Measurements from ENCODE around the gene ASH1L. TPM values are rescaled to one million over a fixed set of nuclear protein-coding genes. Genes with fewer than 3 reads are reported as not detected.

Gene ASH1L
- total RNA-seq, 1 experiment from 2014 or later: 30.5 TPM

GRCh38 chr1:155316922-155317321 lies 245.7 kb downstream of the ASH1L start:
- DNase-seq (ENCODE audit: low read depth, low spot score) (no peak), ATAC-seq (no peak)
- Histone ChIP-seq H4K20me1 (ENCODE audit: insufficient read depth) (no peaks in the 10 kb centered on the region), H3K4me1 (ENCODE audit: control insufficient read depth in 1 of 2, insufficient read depth in 2 of 2, low read length in 2 of 2) (peaks cover under 1% of the 10 kb centered on the region in 2 experiments; a peak in 2 of 4 replicates), H3K36me3 (ENCODE audit: control insufficient read depth in 1 of 2, insufficient read depth in 2 of 2, low read length in 2 of 2) (peaks cover 24 to 35% of the 10 kb centered on the region in 2 experiments; a peak in 3 of 4 replicates), H3K27me3 (ENCODE audit: insufficient read depth, low read length) (no peaks in the 10 kb centered on the region), H2AFZ (ENCODE audit: low read depth, low read length, poor library complexity, severe bottlenecking) (no peak overlapping the region), H3K4me3 (replicated peaks in 1 of 2; ENCODE audit: low read depth in 1 of 2, low read length in 2 of 2) (no peak overlapping the region), H3K4me2 (ENCODE audit: low read length) (no peak overlapping the region), H3K27ac (ENCODE audit: low read depth, low read length) (no peak overlapping the region), H3K9ac (ENCODE audit: low read length) (no peak overlapping the region), H3K9me3 (ENCODE audit: control insufficient read depth in 1 of 2, insufficient read depth in 1 of 2, low read depth in 1 of 2, low read length in 2 of 2) (no peaks in the 10 kb centered on the region), H3K9me2 (ENCODE audit: insufficient read depth) (no peaks in the 10 kb centered on the region), H3K79me2 (ENCODE audit: insufficient read depth, low read length) (peaks cover 17% of the 10 kb centered on the region)
- ChIA-PET CTCF (no interaction called here), POLR2A (interaction anchor here (1.0 kb wide), 1 partner anchor 9 kb away, joined by 3 read pairs; no protein-coding TSS in a partner anchor), RAD21 (ENCODE audit: low non-redundant PET in 1 of 2, low total read pairs in 2 of 2, uncharacterized antibody in 2 of 2, unreplicated experiment in 2 of 2) (no interaction called here)
- TF ChIP-seq POLR2AphosphoS5 (IDR thresholded peaks at IDR 0.05; ENCODE audit: low read depth, low read length) (no peak), TCF7L2 (IDR thresholded peaks at IDR 0.05; ENCODE audit: borderline replicate concordance, extremely low read depth, insufficient read depth, insufficient read length) (no peak), CTCF (IDR thresholded peaks at IDR 0.05 in 2 of 3, conservative IDR thresholded peaks at IDR 0.05 in 1 of 3; ENCODE audit: borderline replicate concordance in 1 of 3, insufficient read depth in 1 of 3, low read depth in 2 of 3, low read length in 2 of 3) (no peak), ZBTB33 (IDR thresholded peaks at IDR 0.05; ENCODE audit: extremely low read depth, insufficient replicate concordance, low read length) (no peak), SRF (IDR thresholded peaks at IDR 0.05; ENCODE audit: low read depth) (no peak), ATF3 (IDR thresholded peaks at IDR 0.05) (no peak), FOSL1 (IDR thresholded peaks at IDR 0.05; ENCODE audit: low read depth) (no peak), MAX (IDR thresholded peaks at IDR 0.05) (no peak), POLR2A (IDR thresholded peaks at IDR 0.05; ENCODE audit: borderline replicate concordance, extremely low read depth, insufficient read depth, insufficient read length) (no peak), SP1 (IDR thresholded peaks at IDR 0.05; ENCODE audit: low read depth) (no peak), CEBPB (IDR thresholded peaks at IDR 0.05; ENCODE audit: low read depth) (no peak), CBX3 (IDR thresholded peaks at IDR 0.05; ENCODE audit: low read depth) (no peak)
- BruUV-seq (replicated peaks): no TSS peak
- intact Hi-C loops (cut with micrococcal nuclease): no loop called here

Data from HCT116 (cell line).